Upper lobe of left lung (tissue), 4 donors: Measurements from ENCODE around the gene ADAP1.

ENCODE experiments used
- CTCF ChIP-seq, 6 experiments: fragments of 450-650 bp in 4 of 6; fragments of 200-600 bp in 2 of 6; sonication (generic) in 2 of 6; IDR thresholded peaks; one replicate each; pipeline ENCODE4 v1.5.1; 2016 to 2019; ENCODE audit warnings: antibody characterized with exemption in 6 of 6
- EP300 ChIP-seq, 4 donors: sonication (generic); formaldehyde crosslinking; IDR thresholded peaks; one replicate each; pipeline ENCODE4 v1.5.1; 2017; ENCODE audit warnings: antibody characterized with exemption in 4 of 4, control low read depth in 2 of 4
- POLR2A ChIP-seq, 4 donors: fragments of 450-650 bp; IDR thresholded peaks; one replicate each; pipeline ENCODE4 v1.5.1; 2016 to 2017; ENCODE audit warnings: antibody characterized with exemption in 4 of 4, mild to moderate bottlenecking in 2 of 4
- POLR2AphosphoS5 ChIP-seq, 2 donors: sonication (generic); formaldehyde crosslinking; IDR thresholded peaks; one replicate each; pipeline ENCODE4 v1.5.1; 2017; ENCODE audit warnings: antibody characterized with exemption in 2 of 2

GRCh38 chr7:960269-960871, 5.9 kb upstream of the ADAP1 start:
- TF ChIP-seq POLR2A (IDR thresholded peaks at IDR 0.05) = no peak
- TF ChIP-seq CTCF (IDR thresholded peaks at IDR 0.05) = no peak
- no peak for TF ChIP-seq EP300 (IDR thresholded peaks at IDR 0.05)
- TF ChIP-seq POLR2AphosphoS5 (IDR thresholded peaks at IDR 0.05) = no peak
